ENCODE measurements around the gene TCF7L1.

The TCF7L1 gene

DNA sequence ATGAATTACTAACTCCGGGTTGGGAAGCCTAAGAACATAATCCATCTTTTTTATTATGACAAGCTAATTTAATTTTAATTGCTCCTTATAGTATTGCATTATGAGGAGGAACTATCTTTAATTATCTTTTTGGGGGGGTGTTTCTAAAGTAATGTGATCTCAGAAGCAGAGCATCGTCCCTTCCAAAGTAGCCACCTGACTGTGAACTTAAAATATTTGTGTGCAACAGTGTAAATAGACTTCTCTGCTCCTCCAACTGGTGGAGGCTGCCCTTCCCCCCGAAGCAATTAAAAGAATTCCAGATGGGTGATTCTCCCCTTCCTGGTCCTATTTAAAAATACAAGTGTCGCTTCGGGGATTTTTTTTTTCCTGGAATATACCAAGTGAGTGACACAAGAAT, 55.7 kb downstream of the TCF7L1 start:
- no peaks in the 10 kb centered on the region for H4K20me1 ChIP-seq (ENCODE audit: insufficient read depth, low read length)
- TF ChIP-seq, protein P1, sequence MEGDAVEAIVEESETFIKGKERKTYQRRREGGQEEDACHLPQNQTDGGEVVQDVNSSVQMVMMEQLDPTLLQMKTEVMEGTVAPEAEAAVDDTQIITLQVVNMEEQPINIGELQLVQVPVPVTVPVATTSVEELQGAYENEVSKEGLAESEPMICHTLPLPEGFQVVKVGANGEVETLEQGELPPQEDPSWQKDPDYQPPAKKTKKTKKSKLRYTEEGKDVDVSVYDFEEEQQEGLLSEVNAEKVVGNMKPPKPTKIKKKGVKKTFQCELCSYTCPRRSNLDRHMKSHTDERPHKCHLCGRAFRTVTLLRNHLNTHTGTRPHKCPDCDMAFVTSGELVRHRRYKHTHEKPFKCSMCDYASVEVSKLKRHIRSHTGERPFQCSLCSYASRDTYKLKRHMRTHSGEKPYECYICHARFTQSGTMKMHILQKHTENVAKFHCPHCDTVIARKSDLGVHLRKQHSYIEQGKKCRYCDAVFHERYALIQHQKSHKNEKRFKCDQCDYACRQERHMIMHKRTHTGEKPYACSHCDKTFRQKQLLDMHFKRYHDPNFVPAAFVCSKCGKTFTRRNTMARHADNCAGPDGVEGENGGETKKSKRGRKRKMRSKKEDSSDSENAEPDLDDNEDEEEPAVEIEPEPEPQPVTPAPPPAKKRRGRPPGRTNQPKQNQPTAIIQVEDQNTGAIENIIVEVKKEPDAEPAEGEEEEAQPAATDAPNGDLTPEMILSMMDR (IDR thresholded peaks at IDR 0.05; ENCODE audit: low read depth, low read length): no peak
- no peak for TF ChIP-seq EZH2phosphoT487 (IDR thresholded peaks at IDR 0.05; ENCODE audit: low read depth)
- H3K4me3 ChIP-seq (ENCODE audit: low read length): no peak overlapping the region
- no peak overlapping the region for H2AFZ ChIP-seq (ENCODE audit: low read depth, low read length)
- H3K9me3 ChIP-seq (ENCODE audit: insufficient read depth, low read length): no peaks in the 10 kb centered on the region
- no peak overlapping the region for H3K9ac ChIP-seq (ENCODE audit: low read length)
- no peaks in the 10 kb centered on the region for H3K79me2 ChIP-seq (ENCODE audit: low read length)
- H3K4me1 ChIP-seq (ENCODE audit: low read length): peaks cover 4% of the 10 kb centered on the region; the same call in 1 of the 2 replicates
- H3K36me3 ChIP-seq (replicated peaks; ENCODE audit: low read depth, low read length): no peaks in the 10 kb centered on the region
- no peak overlapping the region for H3K4me2 ChIP-seq (ENCODE audit: low read length)
- H3K27ac ChIP-seq (ENCODE audit: low read length): no peak overlapping the region
- H3K27me3 ChIP-seq (ENCODE audit: low read depth, low read length): peaks cover 8% of the 10 kb centered on the region; the same call in 1 of the 2 replicates

DNA sequence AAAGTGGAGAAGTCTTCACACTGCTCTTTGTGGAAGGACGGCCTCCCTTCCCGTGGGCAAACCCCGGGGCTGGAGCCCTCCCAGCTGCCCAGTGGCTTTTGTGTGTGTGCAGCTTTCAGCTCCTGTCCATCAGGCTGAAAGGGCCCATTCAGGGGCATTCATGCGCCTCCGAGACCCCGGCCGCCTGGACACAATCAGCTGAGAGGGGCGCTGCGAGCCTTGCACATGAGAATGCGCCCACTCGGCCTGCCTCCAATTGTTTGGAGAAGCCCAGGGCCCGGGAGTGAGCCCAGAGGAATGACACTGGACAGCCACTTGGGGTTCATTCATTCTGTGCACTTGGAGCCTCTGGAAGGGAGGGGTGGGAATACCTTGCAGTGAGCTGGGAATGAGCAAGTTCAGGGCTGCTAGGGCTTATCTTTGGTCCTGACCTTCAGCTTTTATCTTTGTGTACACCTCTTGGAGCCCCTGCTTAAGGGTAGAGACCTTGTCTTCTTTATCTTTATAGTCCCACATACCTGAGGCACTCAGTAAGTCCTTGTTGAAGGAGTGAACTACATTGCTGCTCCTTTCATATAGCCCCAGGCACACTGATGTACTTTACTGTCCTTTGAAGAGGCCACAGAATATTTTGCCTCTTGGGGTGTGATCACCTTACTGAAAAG, 56.5 kb downstream of the TCF7L1 start:
- Histone ChIP-seq H3K4me3 (ENCODE audit: low read length) (no peak overlapping the region), H3K79me2 (ENCODE audit: low read length) (no peaks in the 10 kb centered on the region), H2AFZ (ENCODE audit: low read depth, low read length) (no peak overlapping the region; the same call in 1 of the 2 replicates), H3K27me3 (ENCODE audit: low read depth, low read length) (peaks cover 8% of the 10 kb centered on the region; the same call in 1 of the 2 replicates), H3K4me1 (ENCODE audit: low read length) (peaks cover 4% of the 10 kb centered on the region; the same call in 1 of the 2 replicates), H3K36me3 (replicated peaks; ENCODE audit: low read depth, low read length) (no peaks in the 10 kb centered on the region), H3K9me3 (ENCODE audit: insufficient read depth, low read length) (no peaks in the 10 kb centered on the region), H3K9ac (ENCODE audit: low read length) (no peak overlapping the region), H3K4me2 (ENCODE audit: low read length) (no peak overlapping the region), H3K27ac (ENCODE audit: low read length) (no peak overlapping the region), H4K20me1 (ENCODE audit: insufficient read depth, low read length) (no peaks in the 10 kb centered on the region)
- TF ChIP-seq, protein P1 (IDR thresholded peaks at IDR 0.05; ENCODE audit: low read depth, low read length): no peak
- TF ChIP-seq EZH2phosphoT487 (IDR thresholded peaks at IDR 0.05; ENCODE audit: low read depth): no peak

DNA sequence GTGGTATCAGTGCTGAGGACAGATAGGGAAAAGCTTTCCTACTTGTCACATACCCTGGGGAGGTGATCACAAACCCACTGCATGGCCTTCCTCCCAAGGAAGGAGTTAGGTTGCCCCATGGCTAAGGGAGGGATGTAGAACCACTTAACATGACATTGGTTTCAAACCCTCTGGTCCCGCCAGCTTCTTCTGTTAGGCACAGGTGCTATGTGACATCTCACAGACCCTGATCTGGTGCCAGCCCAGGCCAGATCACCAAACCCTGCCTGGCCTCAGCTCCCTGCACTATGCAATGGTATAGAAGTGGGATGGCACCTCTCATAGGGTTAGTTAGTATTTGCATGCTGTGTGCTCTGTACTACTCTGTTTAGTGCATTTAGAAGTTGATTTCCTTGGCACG, 58.0 kb downstream of the TCF7L1 start:
- no peak for TF ChIP-seq EZH2phosphoT487 (IDR thresholded peaks at IDR 0.05; ENCODE audit: low read depth)
- TF ChIP-seq, protein P1 (IDR thresholded peaks at IDR 0.05; ENCODE audit: low read depth, low read length): no peak
- Histone ChIP-seq H3K9me3 (ENCODE audit: insufficient read depth, low read length) (no peaks in the 10 kb centered on the region), H3K27ac (ENCODE audit: low read length) (no peak overlapping the region), H3K9ac (ENCODE audit: low read length) (no peak overlapping the region), H2AFZ (ENCODE audit: low read depth, low read length) (no peak overlapping the region), H3K4me2 (ENCODE audit: low read length) (no peak overlapping the region), H3K27me3 (ENCODE audit: low read depth, low read length) (peaks cover 11% of the 10 kb centered on the region; the same call in 1 of the 2 replicates), H3K36me3 (replicated peaks; ENCODE audit: low read depth, low read length) (no peaks in the 10 kb centered on the region), H3K79me2 (ENCODE audit: low read length) (no peaks in the 10 kb centered on the region), H3K4me3 (ENCODE audit: low read length) (no peak overlapping the region), H3K4me1 (ENCODE audit: low read length) (peaks cover 4% of the 10 kb centered on the region; the same call in 1 of the 2 replicates), H4K20me1 (ENCODE audit: insufficient read depth, low read length) (no peaks in the 10 kb centered on the region)

DNA sequence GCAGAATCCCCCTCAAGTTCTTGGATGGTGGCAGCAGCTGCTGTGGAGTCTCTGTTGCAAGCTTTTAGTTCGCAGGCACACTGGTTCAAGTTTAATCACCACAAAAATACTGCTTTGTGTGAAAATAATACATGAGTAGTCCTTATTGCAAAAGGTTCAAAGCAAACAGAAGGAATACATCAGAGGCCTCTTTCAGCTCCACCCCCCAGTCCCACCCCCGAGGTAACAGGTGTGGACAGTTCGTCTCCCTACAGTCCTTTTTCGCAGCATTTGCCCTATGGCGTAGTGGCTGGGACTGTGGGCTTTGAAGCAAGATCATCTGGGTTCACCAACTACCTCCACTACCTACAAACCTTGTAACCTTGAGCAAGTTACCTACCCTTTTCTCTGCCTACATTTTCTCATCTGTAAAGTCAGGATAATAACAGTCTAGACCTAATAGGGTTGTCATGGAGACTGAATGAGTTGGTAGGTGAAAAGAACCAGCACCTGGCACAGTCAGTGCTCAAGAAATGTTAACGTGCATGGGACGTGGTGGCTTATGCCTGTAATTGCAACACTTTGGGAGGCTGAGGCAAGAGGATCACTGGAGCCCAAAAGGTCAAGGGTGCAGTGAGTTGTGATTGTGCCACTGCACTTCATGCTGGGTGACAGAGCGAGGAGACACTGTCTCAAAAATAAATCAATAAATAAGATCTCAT, 61.7 kb downstream of the TCF7L1 start:
- H4K20me1 ChIP-seq (ENCODE audit: insufficient read depth, low read length): no peaks in the 10 kb centered on the region
- H3K27ac ChIP-seq (ENCODE audit: low read length): no peak overlapping the region
- no peaks in the 10 kb centered on the region for H3K79me2 ChIP-seq (ENCODE audit: low read length)

More for the DNA sequence above, 61.7 kb downstream of the TCF7L1 start:
- H3K27me3 ChIP-seq (ENCODE audit: low read depth, low read length): 0 out of 2 replicates have a peak, but pooled peaks cover 5% of the 10 kb centered on the region
- H3K4me1 ChIP-seq (ENCODE audit: low read length): no peaks in the 10 kb centered on the region
- H3K9me3 ChIP-seq (ENCODE audit: insufficient read depth, low read length): no peaks in the 10 kb centered on the region
- H3K9ac ChIP-seq (ENCODE audit: low read length): no peak overlapping the region
- no peak for TF ChIP-seq EZH2phosphoT487 (IDR thresholded peaks at IDR 0.05; ENCODE audit: low read depth)
- TF ChIP-seq, protein P1 (IDR thresholded peaks at IDR 0.05; ENCODE audit: low read depth, low read length): no peak
- H2AFZ ChIP-seq (ENCODE audit: low read depth, low read length): no peak overlapping the region
- no peak overlapping the region for H3K4me3 ChIP-seq (ENCODE audit: low read length)
- H3K36me3 ChIP-seq (replicated peaks; ENCODE audit: low read depth, low read length): no peaks in the 10 kb centered on the region
- no peak overlapping the region for H3K4me2 ChIP-seq (ENCODE audit: low read length)
